Measurements from ENCODE around the gene SMIM14.

- TF ChIP-seq CTCF (IDR thresholded peaks at IDR 0.05; ENCODE audit: poor library complexity) (no peak), EZH2phosphoT487 (IDR thresholded peaks at IDR 0.05; ENCODE audit: low read depth, severe bottlenecking, unreplicated experiment) (no peak)
Observed at GRCh38 chr4:39562792-39563191, 75.9 kb downstream of the SMIM14 start.

Data from hepatocyte (in vitro differentiated cells).